GDM1 (cell line): ENCODE measurements around the gene LRRC32.
"Not testable (repeated sequence)": the region's sequence is repeated elsewhere in the genome, so short reads cannot be mapped to it uniquely, and the experiment has no call there.

Experiments
- DNase-seq: peaks from one replicate; lab custom pipeline; 2025; lab: John Stamatoyannopoulos, UW

LRRC32 gene

DNA sequence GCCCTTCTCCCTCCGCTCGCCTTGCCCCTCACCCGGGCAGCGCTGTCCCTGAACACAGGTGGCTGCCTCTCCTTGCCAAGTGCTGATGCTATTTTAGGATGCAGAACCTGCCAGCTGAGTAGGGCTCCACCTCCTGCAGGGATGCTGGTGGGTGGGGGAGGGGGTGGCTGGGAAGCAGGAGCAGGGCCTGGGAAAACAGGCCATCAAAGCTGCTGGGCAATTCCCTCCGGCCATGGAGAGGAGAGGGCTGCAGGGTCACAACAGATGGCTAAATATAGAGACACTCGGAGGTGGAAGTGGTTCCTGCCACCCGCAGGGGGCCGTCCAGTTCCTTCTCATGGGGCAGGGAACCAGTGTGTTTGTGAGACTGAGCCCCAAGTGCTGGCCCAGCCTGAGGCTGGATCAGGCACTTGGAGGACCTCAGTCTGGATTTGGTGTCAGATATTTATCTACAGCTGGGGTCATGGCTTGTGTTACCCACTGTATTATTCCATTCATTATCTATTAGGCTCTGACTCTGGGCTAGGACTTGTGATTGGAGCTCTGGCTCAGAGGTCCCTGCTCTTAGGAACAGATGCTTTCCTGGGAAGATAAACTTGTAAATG, 59.6 kb downstream of the LRRC32 start:
- DNase-seq = no peak

GRCh38 chr11:76610371-76610770, 60.2 kb downstream of the LRRC32 start:
- DNase-seq = no peak

DNA sequence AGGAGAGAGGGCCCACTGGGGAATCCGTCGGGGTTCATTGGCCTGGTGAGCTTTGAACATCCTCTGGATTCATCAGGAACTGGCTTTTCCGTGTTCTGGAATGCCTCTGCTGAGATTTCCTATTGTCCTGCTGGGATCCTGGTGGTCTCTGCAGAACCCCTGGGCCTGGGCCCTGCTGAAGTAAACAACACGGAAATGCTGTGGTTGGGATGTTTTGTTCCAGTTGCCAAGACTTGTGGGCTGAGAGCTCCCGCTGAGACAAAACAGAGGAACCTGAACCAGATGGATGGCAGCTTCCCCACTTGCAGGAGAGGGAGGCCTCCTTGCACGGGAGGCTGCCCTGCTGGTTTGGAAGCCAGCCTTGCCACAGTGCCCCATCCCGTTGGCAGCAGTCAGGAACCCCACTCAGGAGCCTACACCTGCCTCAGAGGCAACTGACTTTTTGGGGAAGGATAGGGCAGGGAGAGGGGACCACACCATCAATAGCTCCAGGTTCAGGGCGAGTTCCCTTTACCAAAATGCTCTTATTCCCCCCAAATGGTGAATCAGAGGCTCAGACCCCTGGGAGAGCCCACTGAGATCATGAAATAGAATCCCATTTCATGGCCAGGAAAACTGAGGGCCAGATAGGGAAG, 60.7 kb downstream of the LRRC32 start:
- DNase-seq = no peak

DNA sequence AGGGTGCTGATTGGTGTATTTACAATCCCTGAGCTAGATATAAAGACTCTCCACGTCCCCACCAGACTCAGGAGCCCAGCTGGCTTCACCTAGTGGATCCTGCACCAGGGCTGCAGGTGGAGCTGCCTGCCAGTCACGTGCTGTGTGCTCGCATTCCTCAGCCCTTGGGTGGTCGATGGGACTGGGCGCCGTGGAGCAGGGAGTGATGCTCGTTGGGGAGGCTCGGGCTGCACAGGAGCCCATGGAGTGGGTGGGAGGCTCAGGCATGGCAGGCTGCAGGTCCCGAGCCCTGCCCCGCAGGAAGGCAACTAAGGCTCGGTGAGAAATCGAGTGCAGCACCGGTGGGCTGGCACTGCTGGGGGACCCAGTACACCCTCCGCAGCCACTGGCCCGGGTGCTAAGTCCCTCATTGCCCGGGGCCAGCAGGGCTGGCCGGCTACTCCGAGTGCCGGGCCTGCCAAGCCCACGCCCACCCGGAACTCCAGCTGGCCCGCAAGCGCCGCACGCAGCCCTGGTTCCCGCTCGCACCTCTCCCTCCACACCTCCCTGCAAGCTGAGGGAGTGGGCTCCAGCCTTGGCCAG, 61.6 kb downstream of the LRRC32 start:
- DNase-seq = not testable (repeated sequence)

GRCh38 chr11:76608228-76608627, 62.3 kb downstream of the LRRC32 start:
- DNase-seq = not testable (repeated sequence)
